HG03521 (cell line): ENCODE data around the gene AP3S2.
A peak's percentile ranks its signal among the peaks of the same experiment; 100 is the strongest.
"Not testable (repeated sequence)": the region's sequence is repeated elsewhere in the genome, so short reads cannot be mapped to it uniquely, and the experiment has no call there.

Source experiments
- ATAC-seq: cut with Tn5 transposase; IDR thresholded peaks from one replicate; pipeline ENCODE4 v1.9.1; 2021; ENCODE audit warnings: mild to moderate bottlenecking, moderate library complexity; ENCODE audit not compliant: unreplicated experiment

AP3S2 gene

DNA sequence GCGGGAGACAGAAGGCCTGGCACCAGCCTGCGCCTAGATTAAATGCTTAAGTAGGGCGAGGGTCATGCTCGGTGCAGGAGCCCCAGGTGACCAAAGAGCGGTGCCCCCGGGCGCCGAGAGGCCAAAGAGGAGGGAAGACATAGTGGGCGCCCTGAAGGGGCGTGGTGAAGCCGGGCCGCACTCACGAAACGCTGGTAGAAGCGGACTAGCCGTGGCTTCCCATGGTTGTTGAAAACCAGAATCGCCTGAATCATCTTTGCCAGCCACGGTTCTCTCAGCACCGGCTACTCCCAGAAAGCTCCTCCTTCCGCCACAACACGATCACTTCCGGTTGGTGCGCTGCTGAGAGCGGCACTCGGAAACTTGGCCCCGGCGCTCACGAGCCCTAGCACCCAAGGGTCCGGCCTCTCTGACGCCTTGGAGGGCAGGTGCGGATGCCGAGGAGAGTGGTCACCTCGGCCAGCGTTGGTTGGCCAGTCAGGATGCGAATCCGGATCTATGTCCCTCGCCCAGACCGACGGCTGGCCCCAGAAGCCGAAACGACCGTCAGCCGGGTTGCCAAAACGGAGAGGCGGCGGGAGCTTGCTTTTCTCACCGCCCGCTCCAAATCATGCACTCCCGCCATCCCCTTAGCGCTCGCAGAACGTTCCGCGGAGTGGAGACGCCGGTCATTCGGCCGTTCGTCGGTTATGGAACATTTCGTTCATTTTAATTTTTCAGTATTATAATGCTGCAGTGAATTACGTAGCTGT is at the start of gene AP3S2:
Gene AP3S2 (minus strand): TSS at position 299 of the 752 bp plus-strand sequence. CDS start 45 bp downstream, at position 254.
- ATAC-seq: peak; percentile 92

DNA sequence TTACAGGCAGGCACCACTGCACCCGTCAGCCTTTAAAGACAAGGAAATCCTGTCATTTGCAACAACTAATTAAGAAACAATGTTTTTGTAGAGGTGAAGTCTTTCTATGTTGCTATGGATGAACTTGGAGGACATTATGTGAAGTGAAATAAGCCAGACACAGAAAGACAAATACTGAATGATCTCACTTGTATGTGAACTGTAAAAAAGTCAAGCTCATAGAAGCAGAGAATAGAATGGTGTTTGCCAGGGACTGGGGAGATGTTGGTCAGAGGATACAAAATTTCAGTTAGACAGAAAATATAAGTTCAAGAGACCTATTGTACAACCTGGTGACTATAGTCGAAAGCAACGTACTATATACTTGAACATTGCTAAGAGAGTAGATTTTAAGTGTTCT is 46.1 kb upstream of the AP3S2 start:
- ATAC-seq: no peak

DNA sequence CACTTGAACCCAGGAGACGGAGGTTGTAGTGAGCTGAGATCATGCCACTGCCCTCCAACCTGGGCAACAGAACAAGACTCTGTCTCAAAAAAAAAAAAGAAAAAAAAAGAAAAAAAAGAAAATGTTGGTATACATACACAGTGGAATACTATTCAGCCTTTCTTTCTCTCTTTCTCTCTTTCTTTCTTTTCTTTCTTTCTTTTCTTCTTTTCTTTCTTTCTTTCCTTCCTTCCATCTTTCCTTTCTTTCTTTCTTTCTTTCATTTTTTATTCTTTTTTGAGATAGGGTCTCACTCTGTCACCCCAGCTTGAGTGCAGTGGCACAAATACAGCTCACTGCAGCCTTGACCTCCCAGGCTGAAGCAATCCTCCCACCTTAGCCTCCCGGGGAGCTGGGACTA is 45.6 kb upstream of the AP3S2 start:
- not testable (repeated sequence) for ATAC-seq

DNA sequence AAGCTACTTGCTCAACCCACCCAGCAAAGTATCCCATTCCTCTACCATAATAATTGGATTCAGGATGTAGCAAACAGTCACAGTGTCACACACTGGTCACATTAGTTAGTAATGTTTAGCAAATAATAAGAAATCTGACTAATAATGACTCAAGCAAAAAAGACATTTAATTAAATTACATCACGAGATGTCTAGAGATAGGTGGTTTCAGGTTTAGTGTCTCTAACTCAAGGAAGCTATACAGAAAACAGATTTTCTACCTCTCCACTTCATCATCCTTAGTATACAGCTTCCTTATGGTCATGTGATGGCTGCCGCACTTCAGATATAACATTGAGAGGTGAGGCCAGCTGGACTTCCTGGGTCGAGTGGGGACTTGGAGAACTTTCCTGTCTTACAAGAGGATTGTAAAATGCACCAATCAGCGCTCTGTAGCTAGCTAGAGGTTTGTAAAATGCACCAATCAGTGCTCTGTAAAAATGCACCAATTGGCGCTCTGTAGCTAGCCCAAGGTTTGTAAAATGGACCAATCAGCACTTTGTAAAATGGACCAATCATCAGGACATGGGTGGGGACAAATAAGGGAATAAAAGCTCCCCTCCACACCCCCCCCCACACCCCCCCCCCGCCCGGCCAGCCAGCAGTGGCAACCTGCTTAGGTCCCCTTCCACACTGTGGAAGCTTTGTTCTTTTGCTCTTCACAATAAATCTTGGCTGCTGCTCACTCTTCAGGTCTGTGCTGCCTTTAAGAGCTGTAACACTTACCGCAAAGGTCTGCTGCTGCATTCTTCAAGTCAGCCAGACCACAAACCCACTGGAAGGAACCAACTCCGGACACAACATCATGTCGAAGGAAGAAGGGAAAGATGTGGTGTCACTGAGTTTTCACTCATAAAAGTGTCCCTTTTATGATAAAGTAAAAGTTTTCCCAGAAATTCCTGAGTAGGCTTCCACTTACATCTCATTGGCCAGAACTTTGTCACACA is 43.9 kb upstream of the AP3S2 start:
- ATAC-seq: no peak

DNA sequence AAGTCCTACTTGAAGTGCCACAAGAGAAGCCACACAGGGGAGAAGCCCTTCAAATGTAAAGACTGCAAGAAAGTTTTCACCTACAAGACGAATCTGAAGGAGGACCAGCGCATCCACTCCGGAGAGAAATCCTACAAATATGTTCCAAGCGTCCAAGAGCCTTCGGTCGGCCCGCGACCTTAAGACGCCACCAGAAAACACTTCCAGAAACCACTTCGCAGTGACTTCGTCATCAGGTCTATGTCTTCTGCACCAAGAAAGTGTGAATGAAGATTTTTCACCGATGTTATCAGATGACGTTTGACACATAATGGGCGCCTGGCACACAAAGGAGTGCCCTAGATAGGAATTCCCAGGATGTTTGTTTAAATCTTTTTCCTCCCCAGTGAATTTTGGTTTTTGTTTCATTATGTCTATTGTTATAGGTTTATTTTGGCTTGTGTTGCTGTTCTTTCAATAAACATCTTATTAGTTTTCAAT is 43.0 kb upstream of the AP3S2 start:
- ATAC-seq: no peak

DNA sequence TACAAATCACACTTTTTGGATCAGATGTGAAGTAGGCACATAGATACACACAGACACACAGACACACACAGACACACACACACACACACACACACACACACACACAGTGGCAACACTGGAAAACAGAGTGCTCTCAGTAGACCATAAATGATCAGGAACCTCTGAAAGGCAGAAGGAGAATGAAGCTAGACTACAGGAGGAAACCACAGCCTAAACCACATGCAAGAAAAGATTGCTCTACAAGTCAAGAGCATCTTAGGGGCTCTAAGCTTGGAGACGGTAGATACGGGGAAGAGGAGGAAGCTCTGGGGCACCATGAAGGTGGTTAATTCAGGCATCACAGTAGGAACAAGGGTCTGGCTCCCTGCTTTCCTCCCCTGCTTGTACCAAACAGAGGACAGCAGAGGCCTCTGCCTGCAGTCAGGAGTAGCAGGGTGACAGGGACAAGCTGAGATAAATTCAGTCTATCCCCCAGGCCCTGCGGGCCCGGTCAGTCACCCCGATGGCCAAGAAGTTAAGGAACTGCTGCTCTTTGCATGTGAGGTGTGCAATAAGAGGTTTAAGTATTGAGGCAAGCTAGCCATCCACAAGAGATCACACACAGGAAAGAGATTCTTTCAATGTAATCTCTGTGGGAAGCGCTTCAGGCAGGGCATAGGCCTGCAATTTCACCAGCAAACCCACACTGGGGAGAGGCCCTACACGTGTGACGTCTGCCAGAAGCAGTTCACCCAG is 42.4 kb upstream of the AP3S2 start:
- no peak for ATAC-seq

DNA sequence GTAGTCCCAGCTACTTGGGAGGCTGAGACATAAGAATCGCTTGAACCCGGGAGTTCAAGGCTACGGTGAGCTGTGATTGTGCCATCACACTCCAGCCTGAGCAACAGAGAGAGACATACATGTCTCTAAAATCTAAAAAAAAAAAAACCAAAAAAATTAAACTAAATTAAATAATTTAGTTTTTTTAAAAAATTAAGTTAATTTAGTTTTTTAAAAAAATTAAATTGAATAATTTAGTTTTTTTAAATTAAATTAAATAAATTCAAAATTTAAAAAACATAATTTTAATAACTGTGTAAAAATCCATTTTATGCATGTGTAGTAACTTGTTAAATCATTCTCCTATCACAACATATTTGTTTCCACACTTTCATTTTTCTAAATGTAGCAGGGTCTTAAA is 39.1 kb upstream of the AP3S2 start:
- ATAC-seq: no peak

DNA sequence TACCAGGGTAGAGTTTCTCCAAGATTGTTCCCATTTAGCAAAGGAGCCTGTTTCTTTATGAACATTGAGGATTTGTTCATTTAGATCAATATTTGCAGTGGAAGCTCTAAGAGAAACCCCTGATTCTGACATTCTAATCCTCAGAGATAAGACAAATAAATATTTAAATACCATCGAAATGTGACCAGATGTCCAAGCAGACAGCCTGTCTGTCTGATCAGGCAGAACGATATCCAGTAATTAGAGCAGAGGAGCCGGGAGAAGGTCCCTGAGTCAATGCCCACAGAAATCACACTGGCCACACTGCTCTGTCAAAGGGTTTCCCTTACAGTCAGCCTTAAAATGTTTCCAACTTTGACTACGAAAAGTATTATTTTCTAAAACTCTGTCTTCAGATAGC is 34.6 kb upstream of the AP3S2 start:
- ATAC-seq: no peak

DNA sequence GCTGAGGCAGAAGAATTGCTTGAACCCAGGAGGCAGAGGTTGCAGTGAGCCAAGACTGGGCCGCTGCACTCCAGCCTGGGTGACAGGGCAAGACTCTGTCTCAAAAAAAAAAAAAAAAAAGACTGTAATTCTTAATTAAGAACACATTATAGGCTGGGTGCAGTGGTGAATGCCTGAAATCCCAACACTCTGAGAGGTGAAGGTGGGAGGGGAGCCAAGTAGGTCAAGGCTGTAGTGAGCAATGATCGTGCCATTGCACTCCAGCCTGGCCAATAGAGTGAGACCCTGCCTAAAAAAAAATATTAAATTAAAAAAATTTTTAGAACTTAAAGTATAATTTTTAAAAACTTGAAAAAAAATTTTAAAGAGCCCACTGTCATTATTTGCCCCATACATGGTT is 32.4 kb upstream of the AP3S2 start:
- ATAC-seq: no peak

DNA sequence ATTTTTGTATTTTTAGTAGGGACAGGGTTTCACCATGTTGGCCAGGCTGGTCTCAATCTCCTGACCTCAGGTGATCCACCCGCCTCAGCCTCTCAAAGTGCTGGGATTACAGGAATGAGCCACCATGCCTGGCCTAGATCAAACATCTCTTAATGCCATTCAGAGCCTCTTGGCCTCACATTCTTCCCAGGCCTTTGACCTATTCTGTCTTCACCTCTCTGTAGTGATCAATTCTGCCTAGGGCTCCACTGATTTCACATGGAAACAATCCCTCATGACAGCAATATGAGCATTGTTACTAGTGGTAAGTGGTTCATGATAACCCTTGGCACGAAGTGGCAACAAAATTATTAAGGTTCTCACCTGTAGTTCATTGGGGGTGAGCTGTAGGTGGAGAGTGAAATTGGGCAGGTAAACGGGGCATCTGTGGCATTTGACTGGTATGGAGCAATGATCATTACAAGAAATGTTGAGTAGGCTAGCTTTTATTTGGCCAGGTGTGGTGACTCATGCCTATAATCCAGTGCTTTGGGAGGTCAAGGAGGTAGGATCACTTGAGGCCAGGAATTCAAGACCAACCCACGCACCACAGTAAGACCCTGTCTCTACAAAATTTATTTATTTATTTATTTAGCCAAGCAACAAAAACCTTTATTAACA is 23.8 kb upstream of the AP3S2 start:
- no peak for ATAC-seq

DNA sequence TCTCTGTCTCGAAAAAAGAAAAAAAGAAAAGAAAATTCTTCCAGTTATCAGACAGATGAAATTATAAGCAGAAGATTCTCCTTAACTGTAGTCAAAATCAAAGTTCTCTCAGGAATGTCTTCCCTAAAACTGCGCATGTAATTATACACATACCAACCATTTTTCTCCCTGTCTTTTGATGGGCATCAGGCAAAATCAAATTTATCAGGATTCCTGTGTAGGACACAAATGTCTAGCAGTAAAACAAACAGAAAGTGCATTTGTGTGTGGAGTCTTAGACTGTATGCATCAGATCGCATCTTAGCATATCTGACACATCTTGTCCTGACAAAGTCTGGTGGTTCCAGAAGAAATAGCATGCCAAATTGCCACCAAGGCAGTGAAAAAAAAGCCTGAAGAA is 22.9 kb upstream of the AP3S2 start:
- ATAC-seq: no peak

DNA sequence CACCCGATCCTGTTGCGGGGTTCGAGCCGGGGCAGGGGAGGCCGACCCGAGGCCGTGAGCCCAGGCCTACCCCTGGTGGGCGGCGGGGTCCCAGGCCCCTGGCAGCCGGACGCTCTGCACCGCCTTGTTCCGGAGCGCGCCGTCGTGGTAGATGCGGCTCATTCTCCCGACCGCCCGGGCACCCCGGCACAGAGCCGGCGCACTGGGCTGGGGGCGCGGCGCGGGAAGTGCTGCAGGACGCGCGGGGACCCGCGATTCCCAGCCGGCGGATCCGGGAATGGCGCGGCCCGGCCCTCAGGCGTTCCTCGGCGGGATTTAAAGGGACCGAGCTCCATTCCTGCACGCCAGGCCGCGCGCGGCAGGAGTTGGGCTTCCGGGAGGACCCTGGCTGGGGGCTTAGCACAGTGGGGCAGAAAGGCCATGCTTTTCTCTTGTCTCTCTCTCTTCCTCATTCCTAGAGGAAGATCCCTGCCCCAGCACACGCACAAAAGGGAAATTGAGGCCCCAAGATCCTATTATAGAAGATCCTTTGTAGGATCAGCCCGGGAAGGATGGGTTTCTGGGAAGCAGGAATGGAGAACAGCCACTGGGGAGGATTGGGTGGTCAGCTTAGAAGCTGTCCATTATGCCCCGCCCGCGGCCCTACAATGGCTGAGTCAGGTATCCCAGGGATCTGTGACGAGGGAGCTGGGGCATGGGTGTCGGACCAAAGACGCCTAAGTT is 19.0 kb upstream of the AP3S2 start, which contains the start of gene ARPIN:
Gene ARPIN (minus strand): TSS at position 279 of the 723 bp plus-strand sequence. CDS start 117 bp downstream, at position 162.
- no peak for ATAC-seq

DNA sequence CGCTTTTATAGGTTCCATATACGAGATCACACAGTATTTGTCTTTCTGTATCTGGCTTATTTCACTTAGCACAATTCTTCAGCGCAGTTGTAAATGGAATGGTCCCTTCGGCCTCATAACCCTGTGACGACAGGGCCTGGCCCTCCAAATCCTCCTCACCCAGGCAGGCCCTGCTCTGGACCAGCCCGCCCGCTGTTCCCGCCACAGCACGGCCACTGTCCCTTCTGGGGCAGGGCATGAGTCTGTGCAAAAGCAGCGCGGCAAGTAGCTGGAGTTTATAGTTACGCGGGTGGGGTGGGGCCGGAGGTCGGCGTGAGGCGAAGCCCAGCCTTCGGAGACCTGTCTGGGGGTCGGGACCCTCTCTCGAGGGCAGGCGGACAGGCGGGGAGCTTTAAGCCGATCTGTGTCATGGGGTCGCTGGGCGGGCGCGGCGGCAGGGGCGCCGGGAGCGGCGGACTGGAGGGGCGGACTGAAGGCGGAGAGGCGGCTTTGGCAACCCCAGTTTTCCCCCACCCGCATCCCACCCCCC is 18.4 kb upstream of the AP3S2 start:
- ATAC-seq: no peak

DNA sequence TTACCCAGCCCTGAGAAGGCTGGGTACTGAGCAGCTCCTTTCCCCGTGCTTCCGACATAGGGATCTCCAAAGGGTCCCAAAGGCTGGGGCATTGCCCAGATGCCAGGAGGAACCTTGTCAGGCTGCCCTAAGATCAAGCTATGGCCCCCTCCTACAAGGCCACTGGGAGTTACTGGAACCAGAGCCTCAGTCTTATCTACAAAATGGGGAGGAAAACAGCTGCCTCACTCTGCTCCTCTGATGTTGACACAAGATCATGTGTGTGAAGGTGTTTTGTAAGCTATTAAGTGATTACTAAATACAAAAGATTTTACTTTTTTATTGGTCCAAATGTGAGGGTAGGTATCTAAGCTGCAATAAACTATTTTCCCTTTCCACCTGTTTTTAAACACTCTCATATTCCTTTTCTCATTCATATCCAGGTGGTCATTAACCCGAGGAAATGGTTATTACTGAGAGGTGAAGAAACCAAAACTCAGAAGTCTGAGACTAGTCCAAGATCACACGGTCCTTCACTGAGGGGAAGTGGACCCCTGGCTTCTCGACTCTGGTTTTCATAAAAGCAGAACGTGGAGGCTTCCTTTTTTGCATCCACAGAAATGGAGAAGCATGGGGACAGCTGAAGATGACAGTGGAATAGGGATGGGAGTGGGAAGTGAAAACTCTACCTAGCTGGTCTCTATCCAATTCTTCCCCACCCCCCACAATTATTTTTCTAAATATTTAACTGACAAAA is 17.3 kb upstream of the AP3S2 start:
- no peak for ATAC-seq

DNA sequence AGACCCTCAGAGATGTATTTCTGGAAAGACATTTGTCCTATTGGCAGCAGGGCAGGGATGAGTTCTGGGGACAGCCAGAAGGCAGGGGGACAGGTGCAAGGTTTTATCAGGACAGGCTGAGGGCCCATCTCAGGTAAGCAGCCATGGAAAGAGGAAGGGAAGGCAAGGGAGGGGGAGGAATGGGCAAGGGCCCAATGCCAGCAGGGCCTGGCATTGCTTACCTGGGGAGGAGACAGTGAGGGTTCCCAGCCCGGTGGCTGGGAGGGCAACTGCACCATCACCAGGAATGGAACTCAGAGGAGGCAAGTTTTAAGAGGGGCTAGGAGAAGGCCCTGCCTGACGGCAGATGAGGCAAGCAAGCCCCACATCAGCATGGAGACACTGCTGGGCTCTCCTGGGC is 15.8 kb upstream of the AP3S2 start:
- ATAC-seq: no peak

DNA sequence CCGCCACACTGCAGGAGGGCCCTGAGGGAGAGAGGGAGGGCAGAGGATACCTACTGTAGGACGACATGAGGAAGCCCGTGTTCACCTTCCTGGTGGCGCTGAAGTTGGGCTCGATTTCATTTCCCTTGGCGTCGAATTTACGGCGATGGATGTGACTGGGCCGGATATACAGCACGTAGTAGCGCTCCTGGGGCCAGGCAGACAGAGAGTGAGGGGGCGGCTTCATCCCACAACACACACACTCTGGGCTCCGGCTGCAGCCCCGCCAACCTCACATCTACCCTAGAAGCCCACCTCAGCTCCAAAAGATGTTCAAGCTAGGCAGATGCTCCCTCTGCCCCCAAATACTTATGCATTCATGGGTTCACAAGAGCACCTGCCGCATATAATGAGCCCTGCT is 14.4 kb upstream of the AP3S2 start:
- ATAC-seq: no peak

DNA sequence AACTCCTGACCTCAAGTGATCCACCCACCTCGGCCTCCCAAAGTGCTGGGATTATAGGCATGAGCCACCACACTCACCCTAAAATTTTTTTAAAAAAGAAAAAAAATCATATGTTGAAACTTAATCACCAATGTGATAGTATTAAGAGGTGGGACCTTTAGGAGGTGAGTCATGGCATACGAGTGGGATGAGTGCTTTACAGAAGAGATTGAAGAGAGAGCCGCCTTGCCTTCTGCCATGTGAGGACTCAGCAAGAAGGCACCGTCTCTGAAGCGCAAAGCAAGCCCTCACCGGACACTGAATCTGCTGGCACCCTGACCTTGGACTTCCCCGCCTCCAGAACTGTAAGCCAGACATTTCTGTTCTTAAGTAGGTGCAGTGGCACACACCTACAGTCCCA is 13.5 kb upstream of the AP3S2 start:
- no peak for ATAC-seq

DNA sequence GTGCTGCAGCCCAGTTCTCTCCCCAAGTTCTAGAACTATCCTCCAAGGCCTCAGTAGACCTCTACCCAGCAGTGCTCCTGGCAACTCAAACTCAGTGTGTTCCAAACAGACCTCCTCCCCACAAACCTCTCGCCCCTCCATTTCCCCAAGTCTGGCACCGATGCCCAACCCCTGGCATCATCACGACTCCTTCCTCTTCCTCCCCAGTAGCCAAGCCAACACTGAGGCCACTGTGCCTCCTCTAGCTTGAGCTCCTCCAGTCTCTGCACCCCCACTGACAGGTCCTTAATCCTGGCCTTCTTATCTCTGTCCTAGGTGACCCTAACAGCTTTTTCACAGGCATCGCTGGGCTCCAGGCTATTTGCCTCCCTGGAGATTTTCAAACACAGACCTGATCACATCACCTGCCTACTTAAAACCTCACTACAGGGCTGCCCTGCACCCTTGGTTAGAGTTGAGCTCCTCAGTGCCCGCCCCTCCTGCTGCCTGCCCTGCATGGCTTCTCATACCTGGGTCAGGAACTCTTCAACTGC is 12.1 kb upstream of the AP3S2 start:
- ATAC-seq: no peak

DNA sequence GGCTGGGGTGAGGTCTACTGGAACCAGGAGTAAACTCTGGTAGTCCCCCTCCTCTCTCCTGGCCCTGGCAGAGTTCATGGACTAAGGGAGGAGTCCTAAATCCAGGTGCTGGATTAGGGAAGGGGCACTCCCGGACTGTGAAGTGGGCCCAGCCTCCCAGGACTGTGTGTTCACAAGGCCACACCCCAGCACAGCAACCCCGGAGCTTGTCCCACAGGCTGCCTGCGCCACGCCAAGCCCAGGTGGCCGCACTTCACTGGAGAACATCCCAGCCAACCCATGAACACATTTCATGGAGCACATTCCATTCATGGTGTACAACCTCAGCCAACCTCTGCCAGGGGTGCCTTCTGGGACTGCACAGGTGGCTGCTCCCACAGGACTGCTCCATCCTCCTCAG is 10.7 kb upstream of the AP3S2 start:
- ATAC-seq: no peak
